SK-N-SH treated with all-trans-retinoic acid at 6 μM for 48 hours (cell line): ENCODE results near the gene RAD51B.

Experiments used
- CREB5 ChIP-seq: fragments of 250-450 bp; sonication (Bioruptor Pico); IDR thresholded peaks from 2 replicates; pipeline ENCODE4 v1.5.1; 2020; ENCODE audit warnings: low read depth, mild to moderate bottlenecking, moderate library complexity
- ESRRG ChIP-seq: fragments of 250-450 bp; sonication (Bioruptor Pico); IDR thresholded peaks from 2 replicates; pipeline ENCODE4 v1.6.1; 2021; ENCODE audit warnings: mild to moderate bottlenecking
- ISL1 ChIP-seq: fragments of 250-450 bp; sonication (Bioruptor Pico); IDR thresholded peaks from 2 replicates; pipeline ENCODE4 v2.1.2; 2022; ENCODE audit warnings: mild to moderate bottlenecking, moderate library complexity
- PPARA ChIP-seq: fragments of 250-450 bp; sonication (Bioruptor Pico); IDR thresholded peaks from 2 replicates; pipeline ENCODE4 v1.5.0; 2020; ENCODE audit warnings: mild to moderate bottlenecking, borderline replicate concordance
- RARB ChIP-seq: fragments of 250-450 bp; sonication (Bioruptor Pico); IDR thresholded peaks from 2 replicates; pipeline ENCODE4 v1.8.0; 2021; ENCODE audit warnings: mild to moderate bottlenecking, moderate library complexity
- ZFP30 ChIP-seq: fragments of 450-650 bp; formaldehyde crosslinking; IDR thresholded peaks from 2 replicates; pipeline ENCODE4 v1.5.0; 2022; ENCODE audit warnings: mild to moderate bottlenecking, moderate library complexity
- ZNF565 ChIP-seq: fragments of 450-650 bp; formaldehyde crosslinking; conservative IDR thresholded peaks from 2 replicates; pipeline ENCODE4 v1.5.0; 2020; ENCODE audit warnings: low read depth, mild to moderate bottlenecking, moderate library complexity
- ZNF70 ChIP-seq: fragments of 450-650 bp; formaldehyde crosslinking; IDR thresholded peaks from 2 replicates; pipeline ENCODE4 v1.5.0; 2020; ENCODE audit warnings: mild to moderate bottlenecking, moderate library complexity
- TF ChIP-seq, protein P1 (sequence below): fragments of 250-450 bp; sonication (Bioruptor Pico); IDR thresholded peaks from 2 replicates; pipeline ENCODE4 v1.8.0; 2021; ENCODE audit warnings: low read depth, mild to moderate bottlenecking, moderate library complexity, borderline replicate concordance
- TF ChIP-seq, protein P2 (sequence below): fragments of 250-450 bp; sonication (Bioruptor Pico); IDR thresholded peaks from 2 replicates; pipeline ENCODE4 v1.8.0; 2020; ENCODE audit warnings: mild to moderate bottlenecking, moderate library complexity, borderline replicate concordance
- TF ChIP-seq, protein P3 (sequence below): fragments of 250-450 bp; sonication (Bioruptor Pico); IDR thresholded peaks from 2 replicates; pipeline ENCODE4 v1.5.1; 2021; ENCODE audit warnings: mild to moderate bottlenecking, moderate library complexity

GRCh38 chr14:68525516-68525915, 705.9 kb downstream of the RAD51B start:
- TF ChIP-seq ZFP30 (CRISPR knock-in tag) (no peak), CREB5 (CRISPR knock-in tag) (no peak), ZNF565 (CRISPR knock-in tag) (no peak), ESRRG (CRISPR knock-in tag) (no peak), RARB (CRISPR knock-in tag) (no peak), ISL1 (CRISPR knock-in tag) (no peak), ZNF70 (CRISPR knock-in tag) (no peak), PPARA (CRISPR knock-in tag) (no peak)
- TF ChIP-seq, protein P1, sequence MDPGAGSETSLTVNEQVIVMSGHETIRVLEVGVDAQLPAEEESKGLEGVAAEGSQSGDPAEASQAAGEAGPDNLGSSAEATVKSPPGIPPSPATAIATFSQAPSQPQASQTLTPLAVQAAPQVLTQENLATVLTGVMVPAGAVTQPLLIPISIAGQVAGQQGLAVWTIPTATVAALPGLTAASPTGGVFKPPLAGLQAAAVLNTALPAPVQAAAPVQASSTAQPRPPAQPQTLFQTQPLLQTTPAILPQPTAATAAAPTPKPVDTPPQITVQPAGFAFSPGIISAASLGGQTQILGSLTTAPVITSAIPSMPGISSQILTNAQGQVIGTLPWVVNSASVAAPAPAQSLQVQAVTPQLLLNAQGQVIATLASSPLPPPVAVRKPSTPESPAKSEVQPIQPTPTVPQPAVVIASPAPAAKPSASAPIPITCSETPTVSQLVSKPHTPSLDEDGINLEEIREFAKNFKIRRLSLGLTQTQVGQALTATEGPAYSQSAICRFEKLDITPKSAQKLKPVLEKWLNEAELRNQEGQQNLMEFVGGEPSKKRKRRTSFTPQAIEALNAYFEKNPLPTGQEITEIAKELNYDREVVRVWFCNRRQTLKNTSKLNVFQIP = no peak
- TF ChIP-seq, protein P2, sequence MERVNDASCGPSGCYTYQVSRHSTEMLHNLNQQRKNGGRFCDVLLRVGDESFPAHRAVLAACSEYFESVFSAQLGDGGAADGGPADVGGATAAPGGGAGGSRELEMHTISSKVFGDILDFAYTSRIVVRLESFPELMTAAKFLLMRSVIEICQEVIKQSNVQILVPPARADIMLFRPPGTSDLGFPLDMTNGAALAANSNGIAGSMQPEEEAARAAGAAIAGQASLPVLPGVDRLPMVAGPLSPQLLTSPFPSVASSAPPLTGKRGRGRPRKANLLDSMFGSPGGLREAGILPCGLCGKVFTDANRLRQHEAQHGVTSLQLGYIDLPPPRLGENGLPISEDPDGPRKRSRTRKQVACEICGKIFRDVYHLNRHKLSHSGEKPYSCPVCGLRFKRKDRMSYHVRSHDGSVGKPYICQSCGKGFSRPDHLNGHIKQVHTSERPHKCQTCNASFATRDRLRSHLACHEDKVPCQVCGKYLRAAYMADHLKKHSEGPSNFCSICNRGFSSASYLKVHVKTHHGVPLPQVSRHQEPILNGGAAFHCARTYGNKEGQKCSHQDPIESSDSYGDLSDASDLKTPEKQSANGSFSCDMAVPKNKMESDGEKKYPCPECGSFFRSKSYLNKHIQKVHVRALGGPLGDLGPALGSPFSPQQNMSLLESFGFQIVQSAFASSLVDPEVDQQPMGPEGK = no peak
- TF ChIP-seq, protein P3, sequence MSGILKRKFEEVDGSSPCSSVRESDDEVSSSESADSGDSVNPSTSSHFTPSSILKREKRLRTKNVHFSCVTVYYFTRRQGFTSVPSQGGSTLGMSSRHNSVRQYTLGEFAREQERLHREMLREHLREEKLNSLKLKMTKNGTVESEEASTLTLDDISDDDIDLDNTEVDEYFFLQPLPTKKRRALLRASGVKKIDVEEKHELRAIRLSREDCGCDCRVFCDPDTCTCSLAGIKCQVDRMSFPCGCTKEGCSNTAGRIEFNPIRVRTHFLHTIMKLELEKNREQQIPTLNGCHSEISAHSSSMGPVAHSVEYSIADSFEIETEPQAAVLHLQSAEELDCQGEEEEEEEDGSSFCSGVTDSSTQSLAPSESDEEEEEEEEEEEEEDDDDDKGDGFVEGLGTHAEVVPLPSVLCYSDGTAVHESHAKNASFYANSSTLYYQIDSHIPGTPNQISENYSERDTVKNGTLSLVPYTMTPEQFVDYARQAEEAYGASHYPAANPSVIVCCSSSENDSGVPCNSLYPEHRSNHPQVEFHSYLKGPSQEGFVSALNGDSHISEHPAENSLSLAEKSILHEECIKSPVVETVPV (CRISPR knock-in tag) = no peak
